Kidney capillary endothelial cell (primary cell): ENCODE results near the gene RPL22.
A peak's percentile ranks its signal among the peaks of the same experiment; 100 is the strongest.

Source experiments
- DNase-seq: peaks from one replicate; pipeline ENCODE4 v3.0.0-alpha.2; 2018; ENCODE audit warnings: low spot score

Gene RPL22

DNA sequence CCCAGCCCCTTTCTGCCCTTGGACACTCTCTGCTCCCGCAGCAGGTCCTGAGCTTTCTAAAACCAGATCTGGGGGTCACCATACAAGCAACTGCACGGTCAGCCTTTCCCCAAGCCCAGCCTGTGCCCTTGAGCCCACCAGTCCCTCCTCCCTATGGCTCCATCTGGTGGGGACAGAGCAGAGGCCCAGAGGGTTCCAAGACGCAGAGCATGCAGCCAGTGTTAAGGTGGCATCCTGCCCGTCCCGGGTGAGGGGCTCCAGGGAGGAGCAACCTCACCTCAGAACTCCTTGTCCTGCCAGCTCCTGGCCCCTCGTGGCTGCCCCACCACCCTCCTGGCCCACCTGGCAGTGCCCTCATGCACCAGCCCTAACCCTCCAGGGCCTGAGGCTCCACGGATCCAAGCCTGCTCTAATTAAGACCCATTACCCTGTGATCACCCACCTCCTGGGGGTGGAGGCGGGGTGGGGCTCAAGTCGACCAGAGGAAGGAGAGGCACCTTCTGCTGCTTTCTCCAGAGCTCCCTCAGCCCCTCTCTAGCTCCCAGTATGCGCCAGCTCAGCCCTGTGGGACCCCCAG, 27.8 kb downstream of the RPL22 start:
- DNase-seq: peak; percentile 40

DNA sequence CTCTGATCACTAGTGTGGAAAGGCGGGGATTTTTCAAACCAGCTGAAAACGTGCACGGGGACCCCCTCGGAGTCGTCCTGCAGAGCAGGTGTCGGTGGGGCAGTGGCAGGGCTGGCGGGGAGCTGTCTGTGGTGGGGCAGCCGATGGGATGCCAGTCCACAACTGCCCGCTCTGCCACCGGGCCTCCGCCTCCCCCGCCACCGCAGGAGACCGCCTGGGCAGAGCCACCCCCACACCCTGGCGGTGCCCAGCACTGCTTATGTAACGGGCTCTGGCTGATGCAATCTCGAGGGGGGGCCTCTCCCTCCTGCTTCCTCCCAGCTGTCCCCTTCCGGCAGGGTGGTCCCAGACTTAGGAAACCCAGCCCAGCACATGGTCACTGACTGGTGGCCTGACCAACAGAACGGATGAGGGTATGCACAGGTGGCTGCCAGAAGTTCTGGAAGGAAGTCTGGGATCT, 28.6 kb downstream of the RPL22 start:
- no peak for DNase-seq

DNA sequence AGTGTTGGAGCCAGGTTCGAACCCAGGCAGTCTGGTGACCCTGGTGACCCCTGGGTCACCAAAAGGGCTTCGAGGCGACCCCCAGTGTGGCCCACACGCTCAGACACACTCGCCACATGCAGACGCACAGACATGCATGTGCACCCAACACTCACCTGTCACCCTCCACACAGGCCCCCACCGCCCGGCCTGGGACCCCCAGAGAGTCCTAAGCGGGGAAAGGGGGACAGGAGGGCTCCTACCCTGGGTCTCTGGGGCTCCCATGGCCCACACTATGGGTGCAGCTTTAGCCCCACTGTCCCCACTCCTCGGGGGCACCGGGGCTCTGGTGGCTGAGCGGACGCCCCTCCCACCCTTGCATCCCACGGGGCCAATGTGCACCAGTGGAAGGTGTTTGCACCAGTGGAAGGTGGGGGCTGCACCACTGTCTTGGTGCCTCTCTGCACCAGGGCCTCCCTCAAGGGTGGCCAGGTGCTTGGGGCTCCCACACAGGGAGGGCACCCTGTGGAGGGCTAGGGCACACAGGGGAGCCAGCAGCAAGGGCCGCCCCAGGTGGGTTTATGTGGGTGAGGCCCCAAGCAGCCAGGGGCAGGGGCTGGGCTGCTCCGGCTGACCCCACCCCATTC, 29.2 kb downstream of the RPL22 start:
- DNase-seq: no peak

- no peak for DNase-seq
Observed at GRCh38 chr1:6168947-6169586, 30.3 kb downstream of the RPL22 start.

DNA sequence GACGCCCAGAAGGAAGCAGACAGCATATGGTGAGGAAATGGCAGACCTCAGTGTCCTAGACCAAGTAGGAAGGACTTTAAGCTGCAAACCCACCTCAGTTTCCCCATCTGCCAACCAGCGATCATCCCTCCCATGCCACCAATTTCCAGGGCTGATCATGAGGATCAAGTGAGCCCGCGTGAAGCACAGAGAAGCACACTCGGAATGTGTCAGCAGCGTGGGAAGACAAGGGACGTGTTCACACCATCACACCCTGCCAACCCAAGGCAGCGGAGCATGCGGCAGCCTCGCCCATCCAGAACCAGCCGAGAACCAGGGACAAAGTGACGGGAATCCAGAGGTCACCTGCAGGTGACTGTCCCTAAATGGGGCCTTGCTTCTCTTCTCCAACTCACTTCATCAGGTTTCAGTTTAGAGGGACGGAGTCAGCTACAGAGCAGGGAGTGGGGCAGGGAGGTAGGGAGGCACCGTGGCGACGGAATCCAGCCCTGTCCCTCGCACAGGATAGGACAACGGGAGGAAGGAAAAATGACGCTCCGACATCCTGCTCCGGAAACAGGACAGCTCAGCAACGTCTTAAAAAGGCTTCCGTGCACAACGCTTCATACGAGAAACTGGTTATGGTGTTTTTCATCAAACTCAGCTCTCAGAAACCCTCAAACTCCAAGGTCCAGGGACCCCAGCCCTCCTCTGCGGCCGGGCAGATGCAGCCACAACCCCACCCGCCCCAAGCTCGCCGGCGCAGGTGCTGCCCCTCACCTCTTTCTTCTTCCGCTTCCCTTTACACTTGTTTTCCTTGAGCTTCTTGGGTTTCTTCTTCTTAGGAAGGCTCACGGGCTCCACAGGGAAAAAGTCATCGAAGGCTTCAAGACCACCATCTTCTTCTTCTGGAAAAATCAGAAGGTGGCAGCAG, 31.7 kb downstream of the RPL22 start:
- DNase-seq: peak; percentile 80

GRCh38 chr1:6166655-6167390, 32.6 kb downstream of the RPL22 start:
- no peak for DNase-seq

- DNase-seq: no peak
Observed at GRCh38 chr1:6166221-6166620, 33.2 kb downstream of the RPL22 start.

GRCh38 chr1:6165441-6165985, 33.9 kb downstream of the RPL22 start:
- no peak for DNase-seq

- no peak for DNase-seq
Observed at GRCh38 chr1:6165027-6165426, 34.4 kb downstream of the RPL22 start.

GRCh38 chr1:6163973-6164617, 35.3 kb downstream of the RPL22 start:
- DNase-seq: no peak

DNA sequence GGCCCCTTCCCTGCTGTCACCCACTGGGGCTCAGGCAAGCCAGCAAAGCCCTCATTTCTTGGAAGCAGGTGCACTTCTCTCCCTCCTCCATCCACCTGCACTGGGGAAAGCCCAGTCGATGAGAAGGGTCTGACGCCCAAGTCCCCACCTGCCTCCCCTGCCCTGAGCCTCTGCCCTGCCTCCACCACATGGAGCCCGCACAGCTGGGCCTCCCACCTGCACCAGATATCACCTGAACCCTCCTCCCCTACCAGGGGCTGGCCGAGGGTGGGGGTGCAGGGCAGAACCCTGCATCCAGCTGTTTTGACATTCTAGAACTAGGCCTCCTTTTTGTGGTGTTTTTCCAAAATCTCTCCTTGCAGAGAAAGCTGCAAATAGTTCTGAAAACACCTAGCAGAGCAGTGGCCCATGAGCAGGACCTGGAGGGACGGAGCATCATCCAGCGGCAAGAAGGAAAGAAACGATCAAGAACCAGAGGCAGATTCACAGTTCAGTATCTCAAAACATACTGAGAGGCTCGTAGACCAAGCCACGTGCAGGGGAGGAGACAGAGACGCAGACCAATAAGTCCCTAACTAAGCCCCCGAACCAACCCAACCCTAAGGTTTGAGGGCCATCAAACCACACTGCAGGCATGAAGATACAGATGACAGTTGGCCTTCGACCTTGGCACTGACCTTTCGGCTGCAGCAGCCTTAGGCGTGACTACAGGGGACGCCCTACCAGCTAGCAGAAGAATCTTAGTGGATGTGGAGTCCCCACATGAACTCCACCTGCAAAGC, 36.0 kb downstream of the RPL22 start:
- DNase-seq: no peak

- DNase-seq: no peak
Observed at GRCh38 chr1:6162773-6163172, 36.6 kb downstream of the RPL22 start.

DNA sequence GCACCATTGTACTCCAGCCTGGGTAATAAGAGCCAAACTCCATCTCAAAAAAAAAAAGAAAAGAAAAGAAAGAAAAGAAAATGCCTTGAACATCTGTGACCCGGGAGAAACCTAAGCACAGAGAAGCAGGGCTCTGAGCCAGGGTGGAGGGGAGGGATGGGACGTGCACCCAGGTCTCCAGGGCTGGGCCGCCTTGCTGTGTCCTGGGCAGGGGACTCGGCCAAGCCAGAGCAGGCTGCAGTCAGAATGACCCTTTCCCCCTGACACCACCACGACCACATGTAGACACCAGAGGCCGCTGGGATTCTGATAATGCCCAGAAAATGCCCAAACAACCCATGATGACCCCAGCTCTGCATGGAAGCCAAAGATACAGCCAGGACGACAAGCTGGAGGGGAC, 37.1 kb downstream of the RPL22 start:
- DNase-seq: no peak

GRCh38 chr1:6158181-6158580, 41.2 kb downstream of the RPL22 start:
- no peak for DNase-seq

DNA sequence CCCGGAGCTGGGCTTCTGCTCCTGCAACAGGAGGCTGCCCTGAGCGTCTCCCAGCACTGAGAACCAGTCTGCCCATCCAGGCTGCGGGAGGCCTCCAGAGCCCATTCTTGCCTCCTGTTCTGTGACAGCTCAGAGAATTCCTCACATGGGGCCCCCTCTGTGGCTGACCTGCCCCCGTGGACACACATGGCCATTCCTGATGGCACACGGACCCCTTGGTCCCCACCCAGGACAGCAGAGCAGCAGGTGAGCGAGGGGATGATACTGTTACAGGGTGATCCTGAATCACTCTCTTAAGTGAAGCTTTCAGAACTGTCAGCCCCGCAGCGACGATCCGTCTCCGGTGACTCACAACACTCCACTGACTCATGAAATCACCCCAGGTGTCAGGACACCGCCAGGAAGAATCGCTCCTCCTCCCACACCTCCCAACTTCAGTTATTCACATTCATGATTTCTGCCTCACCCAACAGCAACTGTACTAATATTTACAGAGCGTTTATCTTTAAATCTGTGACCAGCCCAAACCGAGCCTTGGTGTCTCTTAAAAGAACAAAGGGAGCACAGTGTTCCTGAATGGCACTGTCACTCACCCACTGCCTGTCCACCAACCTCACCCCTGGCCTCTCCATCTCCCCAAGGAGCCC, 41.7 kb downstream of the RPL22 start:
- DNase-seq: peak; percentile 40

DNA sequence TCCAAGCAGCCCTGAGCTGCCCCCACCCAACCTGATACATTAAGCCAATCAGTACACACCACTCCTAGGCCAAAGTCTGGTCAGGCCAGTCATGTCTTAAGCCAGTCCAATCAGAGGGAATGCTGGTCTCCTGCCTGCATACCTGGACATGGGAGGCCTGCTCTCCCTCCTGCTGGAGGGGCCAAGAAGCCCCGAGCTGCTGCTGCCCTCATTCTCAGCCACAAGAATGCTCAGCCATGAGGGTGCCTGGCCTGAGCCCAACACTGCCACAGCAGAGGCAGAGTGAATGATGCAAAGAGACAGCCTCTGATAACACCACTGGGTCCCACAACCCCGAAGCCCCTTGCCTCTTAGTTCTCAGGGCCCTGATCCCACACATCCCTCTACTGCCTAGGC, 42.3 kb downstream of the RPL22 start:
- DNase-seq: no peak

- no peak for DNase-seq
Observed at GRCh38 chr1:6154525-6155319, 44.7 kb downstream of the RPL22 start.

DNA sequence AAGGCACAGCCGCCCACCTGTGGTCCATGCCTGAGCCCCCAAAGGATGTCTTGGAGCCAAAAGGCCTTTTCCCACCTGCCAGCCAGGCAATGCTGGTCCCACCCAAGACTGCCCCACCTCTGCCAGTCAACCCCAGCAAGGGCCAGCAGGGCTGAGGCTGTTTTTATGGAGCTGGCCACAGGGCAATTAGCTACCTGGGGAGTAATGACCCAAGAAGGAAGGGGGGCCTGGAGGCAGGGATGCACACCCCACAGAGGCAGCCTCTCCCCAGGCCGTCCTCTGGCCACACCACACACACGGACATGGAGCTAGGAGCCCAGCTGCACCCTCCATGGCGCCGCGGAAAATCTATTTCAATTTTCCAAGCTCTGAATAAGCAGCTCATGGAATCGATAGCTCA, 46.5 kb downstream of the RPL22 start:
- no peak for DNase-seq

- no peak for DNase-seq
Observed at GRCh38 chr1:6152181-6152580, 47.2 kb downstream of the RPL22 start.
